ENCODE results near the gene GABRB1.

- TF ChIP-seq POLR2AphosphoS5 (IDR thresholded peaks at IDR 0.05) (no peak), CTCF (IDR thresholded peaks at IDR 0.05) (no peak)
Measured at GRCh38 chr4:47065051-47065481, 33.7 kb downstream of the GABRB1 start.
